SU-DHL-6 (cell line): Measurements from ENCODE around the gene DDX39B.

ENCODE experiments used
- H2AFZ ChIP-seq: fragments of 200-600 bp; sonication (generic); 2 replicates; pipeline ENCODE4 v1.6.1; 2014; ENCODE audit warnings: low read depth, mild to moderate bottlenecking, moderate library complexity, mixed read lengths, antibody characterized with exemption, low read length; ENCODE audit not compliant: severe bottlenecking
- H3F3A ChIP-seq: fragments of 200-600 bp; shearing (Covaris generic); 2 replicates; pipeline ENCODE4 v1.6.0; 2016; ENCODE audit warnings: antibody characterized with exemption, mild to moderate bottlenecking; ENCODE audit not compliant: insufficient read depth
- H3K27ac ChIP-seq: fragments of 200-600 bp; sonication (generic); 2 replicates; pipeline ENCODE4 v1.5.1; 2016; ENCODE audit warnings: low read depth, mild to moderate bottlenecking, low read length, moderate library complexity, mixed read lengths
- H3K27me3 ChIP-seq: fragments of 200-600 bp; sonication (generic), shearing (Covaris generic); 2 replicates; pipeline ENCODE4 v1.6.0; 2014; ENCODE audit warnings: mild to moderate bottlenecking, low read length
- H3K36me3 ChIP-seq: fragments of 200-600 bp; sonication (generic); 2 replicates; pipeline ENCODE4 v1.6.1; 2014; ENCODE audit warnings: mild to moderate bottlenecking, low read length, mixed read lengths
- H3K4me2 ChIP-seq: fragments of 300-600, 200-600 bp; shearing (Covaris generic), sonication (generic); 2 replicates; pipeline ENCODE4 v1.6.0; 2014; ENCODE audit warnings: low read length, low read depth, mild to moderate bottlenecking; ENCODE audit not compliant: poor library complexity, severe bottlenecking
- H3K4me3 ChIP-seq: fragments of 200-600 bp; sonication (generic); 2 replicates; pipeline ENCODE4 v1.5.1; 2014; ENCODE audit warnings: antibody characterized with exemption, low read length, mild to moderate bottlenecking, mixed read lengths; ENCODE audit not compliant: insufficient read depth, poor library complexity, severe bottlenecking
- H3K79me2 ChIP-seq: fragments of 200-600 bp; sonication (generic); 2 replicates; pipeline ENCODE4 v1.6.1; 2014; ENCODE audit warnings: mild to moderate bottlenecking, low read length, moderate library complexity; ENCODE audit not compliant: insufficient read depth
- H3K9ac ChIP-seq: fragments of 200-600 bp; sonication (generic); 2 replicates; pipeline ENCODE4 v1.7.0; 2014; ENCODE audit warnings: mild to moderate bottlenecking, low read length
- H3K9me2 ChIP-seq: fragments of 200-600 bp; sonication (generic); replicated peaks from 2 replicates; pipeline ENCODE4 v1.6.1; 2014; ENCODE audit warnings: low read length; ENCODE audit not compliant: insufficient read depth
- H3K9me3 ChIP-seq: fragments of 200-600 bp; sonication (generic); 2 replicates; pipeline ENCODE4 v1.6.1; 2014; ENCODE audit warnings: low read length, mixed read lengths; ENCODE audit not compliant: insufficient read depth
- H4K20me1 ChIP-seq: fragments of 200-600 bp; sonication (generic); 2 replicates; pipeline ENCODE4 v1.6.1; 2014; ENCODE audit warnings: low read depth, mild to moderate bottlenecking, antibody characterized with exemption, low read length, moderate library complexity, mixed read lengths
- CTCF ChIP-seq: fragments of 200-600 bp; sonication (generic); IDR thresholded peaks from one replicate; pipeline ENCODE4 v1.5.1; 2017; ENCODE audit warnings: antibody characterized with exemption, mild to moderate bottlenecking, low read length, moderate library complexity; ENCODE audit not compliant: insufficient read depth, poor library complexity, severe bottlenecking
- EZH2phosphoT487 ChIP-seq: fragments of 200-600 bp; sonication (generic), shearing (Covaris generic); conservative IDR thresholded peaks from 2 replicates; pipeline ENCODE4 v1.6.1; 2018; ENCODE audit warnings: mild to moderate bottlenecking, antibody characterized with exemption, low read length, moderate library complexity, mixed read lengths

The DDX39B gene

DNA sequence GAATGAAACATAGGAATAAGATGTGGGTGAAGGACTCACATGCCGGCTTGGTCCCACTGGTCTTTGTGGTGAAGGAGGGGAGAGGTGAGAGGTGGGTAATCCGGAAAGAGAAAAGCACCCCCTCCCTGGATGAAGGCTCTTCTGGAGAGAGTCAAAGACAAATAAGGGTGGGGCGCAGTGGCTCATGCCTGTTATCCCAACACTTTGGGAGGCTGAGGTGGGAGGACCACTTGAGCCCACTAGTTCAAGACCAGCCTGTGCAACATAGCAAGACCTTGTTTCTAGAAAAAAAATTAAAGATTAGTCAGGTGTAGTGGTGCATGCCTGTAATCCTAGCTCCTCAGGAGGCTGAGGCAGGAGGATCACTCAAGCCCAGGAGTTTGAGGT, 37.3 kb upstream of the DDX39B start:
- H3K27me3 ChIP-seq: no peaks in the 10 kb centered on the region
- H3K4me3 ChIP-seq: no peak overlapping the region
- peak overlapping the region; percentile 92 for H3K27ac ChIP-seq
- peaks cover 43% of the 10 kb centered on the region for H3K79me2 ChIP-seq
- no peak overlapping the region for H3K9ac ChIP-seq
- TF ChIP-seq EZH2phosphoT487 (no peak), CTCF (no peak)
- no peaks in the 10 kb centered on the region for H3K9me3 ChIP-seq
- H4K20me1 ChIP-seq: no peaks in the 10 kb centered on the region
- H3K4me2 ChIP-seq: peak overlapping the region; percentile 86
- H3F3A ChIP-seq: peaks cover 89% of the 10 kb centered on the region
- no peaks in the 10 kb centered on the region for H3K9me2 ChIP-seq
- H2AFZ ChIP-seq: no peak overlapping the region
- H3K36me3 ChIP-seq: peaks cover 3% of the 10 kb centered on the region; the same call in 1 of the 2 replicates

DNA sequence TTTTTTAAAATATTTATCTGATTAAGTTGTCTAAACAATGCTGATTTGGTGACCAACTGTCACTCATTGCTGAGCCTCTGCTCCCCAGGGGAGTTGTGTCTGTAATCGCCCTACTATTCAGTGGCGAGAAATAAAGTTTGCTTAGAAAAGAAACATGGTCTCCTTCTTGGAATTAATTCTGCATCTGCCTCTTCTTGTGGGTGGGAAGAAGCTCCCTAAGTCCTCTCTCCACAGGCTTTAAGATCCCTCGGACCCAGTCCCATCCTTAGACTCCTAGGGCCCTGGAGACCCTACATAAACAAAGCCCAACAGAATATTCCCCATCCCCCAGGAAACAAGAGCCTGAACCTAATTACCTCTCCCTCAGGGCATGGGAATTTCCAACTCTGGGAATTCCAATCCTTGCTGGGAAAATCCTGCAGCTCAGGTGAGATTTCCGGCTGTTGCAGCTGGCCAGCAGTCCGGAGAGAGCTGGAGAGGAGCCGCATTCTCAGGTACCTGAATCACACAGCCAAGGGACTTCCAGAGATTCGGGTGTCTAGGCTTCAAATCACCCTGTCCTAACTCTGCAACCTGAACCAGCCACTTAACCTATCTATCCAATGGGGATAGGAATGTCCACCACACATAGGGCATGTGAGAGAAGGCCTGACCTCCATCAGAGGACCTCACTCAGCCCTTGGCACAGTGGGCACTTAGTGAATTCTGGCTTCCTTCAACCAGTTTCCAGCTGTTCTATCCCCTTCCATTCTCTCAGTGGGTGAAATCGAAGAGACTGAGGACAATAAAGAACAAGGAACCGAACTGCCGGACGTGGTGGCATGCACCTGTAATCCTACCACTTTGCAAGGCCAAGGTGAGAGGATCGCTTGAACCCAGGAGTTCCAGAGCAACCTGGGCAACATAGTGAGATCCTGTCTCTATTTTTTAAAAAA, 36.6 kb upstream of the DDX39B start:
- Histone ChIP-seq H4K20me1 (no peaks in the 10 kb centered on the region), H3K36me3 (peaks cover 3% of the 10 kb centered on the region; the same call in 1 of the 2 replicates), H3K79me2 (peaks cover 43% of the 10 kb centered on the region), H3K9ac (no peak overlapping the region; the same call in 1 of the 2 replicates), H3K27ac (peak overlapping the region; percentile 92), H3K4me2 (peak overlapping the region; percentile 86), H3K4me3 (no peak overlapping the region), H3K9me3 (no peaks in the 10 kb centered on the region), H3K27me3 (no peaks in the 10 kb centered on the region), H2AFZ (no peak overlapping the region), H3F3A (peaks cover 90% of the 10 kb centered on the region), H3K9me2 (no peaks in the 10 kb centered on the region)
- TF ChIP-seq CTCF: no peak
- TF ChIP-seq EZH2phosphoT487: no peak

- H3K27me3 ChIP-seq: no peaks in the 10 kb centered on the region
- peaks cover 3% of the 10 kb centered on the region; the same call in 1 of the 2 replicates for H3K36me3 ChIP-seq
- H4K20me1 ChIP-seq: no peaks in the 10 kb centered on the region
- peak overlapping the region; percentile 92 for H3K27ac ChIP-seq
- TF ChIP-seq CTCF (no peak), EZH2phosphoT487 (no peak)
- H3K4me3 ChIP-seq: peak overlapping the region; percentile 71
- H3K4me2 ChIP-seq: peak overlapping the region; percentile 86
- peaks cover 86% of the 10 kb centered on the region for H3F3A ChIP-seq
- H3K9me2 ChIP-seq: no peaks in the 10 kb centered on the region
- peak overlapping the region; percentile 84 for H3K9ac ChIP-seq
- H2AFZ ChIP-seq: no peak overlapping the region
- no peaks in the 10 kb centered on the region for H3K9me3 ChIP-seq
- H3K79me2 ChIP-seq: peaks cover 48% of the 10 kb centered on the region
Measured at GRCh38 chr6:31577579-31577966, 35.8 kb upstream of the DDX39B start.
